ENCODE results near the gene SORCS2.

DNA sequence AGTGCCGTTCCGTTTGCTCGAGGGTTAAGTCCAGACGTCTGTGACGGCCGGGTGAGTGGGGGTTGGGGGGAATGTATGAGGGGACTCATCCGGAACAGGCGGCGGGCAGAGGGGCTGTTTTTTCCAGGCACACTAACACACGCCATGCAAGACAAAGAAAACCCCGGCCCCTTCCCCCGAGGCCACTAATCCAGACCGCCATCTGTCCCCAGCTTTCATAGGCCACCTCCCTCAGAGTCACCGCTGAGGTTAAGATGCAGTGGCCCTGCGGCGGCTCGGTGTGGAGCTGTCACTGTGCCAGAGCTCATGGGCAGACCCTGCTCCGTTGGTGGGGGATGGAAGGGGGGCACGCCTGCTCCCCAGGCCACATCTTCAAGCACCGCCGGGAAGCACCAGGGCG is 34.1 kb downstream of the SORCS2 start:
- TF ChIP-seq, protein P1, sequence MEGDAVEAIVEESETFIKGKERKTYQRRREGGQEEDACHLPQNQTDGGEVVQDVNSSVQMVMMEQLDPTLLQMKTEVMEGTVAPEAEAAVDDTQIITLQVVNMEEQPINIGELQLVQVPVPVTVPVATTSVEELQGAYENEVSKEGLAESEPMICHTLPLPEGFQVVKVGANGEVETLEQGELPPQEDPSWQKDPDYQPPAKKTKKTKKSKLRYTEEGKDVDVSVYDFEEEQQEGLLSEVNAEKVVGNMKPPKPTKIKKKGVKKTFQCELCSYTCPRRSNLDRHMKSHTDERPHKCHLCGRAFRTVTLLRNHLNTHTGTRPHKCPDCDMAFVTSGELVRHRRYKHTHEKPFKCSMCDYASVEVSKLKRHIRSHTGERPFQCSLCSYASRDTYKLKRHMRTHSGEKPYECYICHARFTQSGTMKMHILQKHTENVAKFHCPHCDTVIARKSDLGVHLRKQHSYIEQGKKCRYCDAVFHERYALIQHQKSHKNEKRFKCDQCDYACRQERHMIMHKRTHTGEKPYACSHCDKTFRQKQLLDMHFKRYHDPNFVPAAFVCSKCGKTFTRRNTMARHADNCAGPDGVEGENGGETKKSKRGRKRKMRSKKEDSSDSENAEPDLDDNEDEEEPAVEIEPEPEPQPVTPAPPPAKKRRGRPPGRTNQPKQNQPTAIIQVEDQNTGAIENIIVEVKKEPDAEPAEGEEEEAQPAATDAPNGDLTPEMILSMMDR (conservative IDR thresholded peaks at IDR 0.05; ENCODE audit: low read depth, low read length), result no peak
- TF ChIP-seq EZH2 (IDR thresholded peaks at IDR 0.05; ENCODE audit: borderline replicate concordance, low read depth, low read length, poor library complexity, severe bottlenecking), result no peak

Measured in A673 (cell line).